Body of pancreas (tissue), 4 donors: ENCODE results near the gene SNED1.

Experiments
- CTCF ChIP-seq, 7 experiments: fragments of 450-650 bp in 4 of 7; fragments of 200-600 bp in 3 of 7; sonication (generic) in 3 of 7; IDR thresholded peaks; one replicate each; pipeline ENCODE4 v1.5.1; 2016 to 2019; ENCODE audit warnings: antibody characterized with exemption in 7 of 7
- POLR2A ChIP-seq, 3 donors: fragments of 450-650 bp; IDR thresholded peaks; one replicate each; pipeline ENCODE4 v1.6.1; 2016; ENCODE audit warnings: antibody characterized with exemption in 3 of 3, mild to moderate bottlenecking in 2 of 3

- TF ChIP-seq CTCF (IDR thresholded peaks at IDR 0.05) = no peak
- no peak for TF ChIP-seq POLR2A (IDR thresholded peaks at IDR 0.05)
Measured at GRCh38 chr2:241025639-241026038, 27.2 kb downstream of the SNED1 start.
